ENCODE results near the gene BIN1.

The BIN1 gene

DNA sequence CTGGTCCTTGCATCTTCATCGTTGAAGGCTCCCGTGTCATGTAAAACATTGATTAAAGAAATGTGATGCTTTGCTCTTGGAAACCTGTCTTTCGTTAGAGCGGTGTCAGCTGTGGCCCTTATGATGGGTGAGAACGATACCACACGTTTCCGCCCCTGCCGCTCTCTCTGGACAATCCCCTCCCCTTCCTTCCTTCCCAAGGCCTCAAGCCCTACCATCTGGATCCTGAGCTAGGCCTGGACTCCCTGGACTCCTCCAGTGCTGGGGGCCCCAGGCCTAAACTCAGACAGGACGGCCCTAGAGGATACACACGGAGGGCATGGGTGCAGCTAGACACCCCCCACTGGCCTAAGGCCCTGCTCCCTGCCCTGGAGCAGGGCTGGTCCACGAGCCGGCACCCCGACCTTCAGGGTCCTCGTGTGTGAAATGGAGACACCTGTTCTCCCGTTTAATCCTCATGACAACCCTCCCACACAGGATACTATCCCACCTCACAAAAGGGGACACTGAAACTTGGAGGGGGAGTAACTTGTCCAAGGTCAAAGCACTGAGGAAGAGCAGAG lies 13.2 kb downstream of the BIN1 start:
- no peak for TF ChIP-seq POLR2AphosphoS5 (IDR thresholded peaks at IDR 0.05; ENCODE audit: low read depth, low read length)
- TF ChIP-seq FOXP2 (optimal IDR thresholded peaks at IDR 0.05; ENCODE audit: borderline replicate concordance, extremely low read depth, extremely low read length, insufficient read depth) = no peak
- no peak for TF ChIP-seq TAF1 (IDR thresholded peaks at IDR 0.05; ENCODE audit: borderline replicate concordance, insufficient read depth, low read length)
- no peak for TF ChIP-seq SIN3A (IDR thresholded peaks at IDR 0.05; ENCODE audit: borderline replicate concordance, insufficient read depth, low read length)
- TF ChIP-seq, protein P1, sequence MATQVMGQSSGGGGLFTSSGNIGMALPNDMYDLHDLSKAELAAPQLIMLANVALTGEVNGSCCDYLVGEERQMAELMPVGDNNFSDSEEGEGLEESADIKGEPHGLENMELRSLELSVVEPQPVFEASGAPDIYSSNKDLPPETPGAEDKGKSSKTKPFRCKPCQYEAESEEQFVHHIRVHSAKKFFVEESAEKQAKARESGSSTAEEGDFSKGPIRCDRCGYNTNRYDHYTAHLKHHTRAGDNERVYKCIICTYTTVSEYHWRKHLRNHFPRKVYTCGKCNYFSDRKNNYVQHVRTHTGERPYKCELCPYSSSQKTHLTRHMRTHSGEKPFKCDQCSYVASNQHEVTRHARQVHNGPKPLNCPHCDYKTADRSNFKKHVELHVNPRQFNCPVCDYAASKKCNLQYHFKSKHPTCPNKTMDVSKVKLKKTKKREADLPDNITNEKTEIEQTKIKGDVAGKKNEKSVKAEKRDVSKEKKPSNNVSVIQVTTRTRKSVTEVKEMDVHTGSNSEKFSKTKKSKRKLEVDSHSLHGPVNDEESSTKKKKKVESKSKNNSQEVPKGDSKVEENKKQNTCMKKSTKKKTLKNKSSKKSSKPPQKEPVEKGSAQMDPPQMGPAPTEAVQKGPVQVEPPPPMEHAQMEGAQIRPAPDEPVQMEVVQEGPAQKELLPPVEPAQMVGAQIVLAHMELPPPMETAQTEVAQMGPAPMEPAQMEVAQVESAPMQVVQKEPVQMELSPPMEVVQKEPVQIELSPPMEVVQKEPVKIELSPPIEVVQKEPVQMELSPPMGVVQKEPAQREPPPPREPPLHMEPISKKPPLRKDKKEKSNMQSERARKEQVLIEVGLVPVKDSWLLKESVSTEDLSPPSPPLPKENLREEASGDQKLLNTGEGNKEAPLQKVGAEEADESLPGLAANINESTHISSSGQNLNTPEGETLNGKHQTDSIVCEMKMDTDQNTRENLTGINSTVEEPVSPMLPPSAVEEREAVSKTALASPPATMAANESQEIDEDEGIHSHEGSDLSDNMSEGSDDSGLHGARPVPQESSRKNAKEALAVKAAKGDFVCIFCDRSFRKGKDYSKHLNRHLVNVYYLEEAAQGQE (IDR thresholded peaks at IDR 0.05; ENCODE audit: insufficient read depth in 1 of 2, low read depth in 2 of 2, low read length in 2 of 2) = no peak

DNA sequence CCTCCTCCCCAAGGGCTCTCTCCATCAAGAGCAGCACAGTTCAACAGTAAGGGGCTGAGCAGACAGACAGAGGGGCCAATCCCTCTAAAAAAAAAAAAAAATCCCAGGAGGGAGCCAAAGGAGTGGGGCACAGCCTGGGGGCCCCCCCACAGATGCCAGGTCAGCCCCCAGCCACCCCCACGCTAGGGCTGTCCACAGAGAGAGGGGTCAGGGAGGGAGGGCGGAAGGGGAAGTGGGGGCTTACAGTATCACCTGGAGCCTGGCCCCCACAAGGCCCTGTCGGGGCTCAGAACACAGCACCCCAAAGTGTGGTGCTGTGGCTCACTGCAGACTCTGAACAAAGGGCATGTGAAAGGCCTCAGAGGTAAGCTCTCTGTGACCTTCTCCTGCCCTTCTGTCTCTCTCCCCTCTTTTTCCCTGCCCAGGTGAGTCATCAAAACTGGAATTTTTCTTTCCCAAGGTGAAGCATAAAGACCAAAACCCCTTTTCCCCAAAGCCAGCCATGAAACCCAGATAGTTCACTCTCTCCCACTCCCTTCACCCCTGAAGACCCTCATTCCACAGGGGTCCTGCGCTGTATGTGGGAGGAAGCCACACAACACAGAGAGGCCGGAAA lies 13.9 kb downstream of the BIN1 start:
- TF ChIP-seq SIN3A (IDR thresholded peaks at IDR 0.05; ENCODE audit: borderline replicate concordance, insufficient read depth, low read length) = no peak
- no peak for TF ChIP-seq FOXP2 (optimal IDR thresholded peaks at IDR 0.05; ENCODE audit: borderline replicate concordance, extremely low read depth, extremely low read length, insufficient read depth)
- TF ChIP-seq, protein P1 (IDR thresholded peaks at IDR 0.05; ENCODE audit: insufficient read depth in 1 of 2, low read depth in 2 of 2, low read length in 2 of 2) = no peak
- no peak for TF ChIP-seq POLR2AphosphoS5 (IDR thresholded peaks at IDR 0.05; ENCODE audit: low read depth, low read length)
- TF ChIP-seq TAF1 (IDR thresholded peaks at IDR 0.05; ENCODE audit: borderline replicate concordance, insufficient read depth, low read length) = no peak

DNA sequence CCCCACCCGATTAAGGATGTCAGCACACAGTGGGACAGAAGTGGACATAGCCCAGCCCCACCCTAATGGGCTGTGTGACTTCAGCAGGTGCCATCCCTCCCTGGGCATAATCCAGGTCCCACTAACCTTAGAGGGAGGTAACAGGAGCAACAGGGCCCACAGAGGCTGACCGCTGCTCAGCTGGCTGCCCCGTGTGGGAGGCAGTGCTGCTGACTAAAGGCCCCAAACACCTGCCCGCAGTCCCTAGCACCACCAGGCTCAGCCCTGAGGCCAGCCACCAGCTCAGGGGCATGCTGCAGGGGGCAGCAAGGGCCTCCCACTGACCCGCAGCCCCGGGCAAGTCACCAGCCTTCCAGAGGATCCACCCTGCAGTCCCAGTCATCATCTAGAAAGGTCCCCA lies 14.6 kb downstream of the BIN1 start:
- TF ChIP-seq, protein P1 (IDR thresholded peaks at IDR 0.05; ENCODE audit: insufficient read depth in 1 of 2, low read depth in 2 of 2, low read length in 2 of 2) = no peak
- TF ChIP-seq TAF1 (IDR thresholded peaks at IDR 0.05; ENCODE audit: borderline replicate concordance, insufficient read depth, low read length) = no peak
- no peak for TF ChIP-seq FOXP2 (optimal IDR thresholded peaks at IDR 0.05; ENCODE audit: borderline replicate concordance, extremely low read depth, extremely low read length, insufficient read depth)
- no peak for TF ChIP-seq POLR2AphosphoS5 (IDR thresholded peaks at IDR 0.05; ENCODE audit: low read depth, low read length)
- TF ChIP-seq SIN3A (IDR thresholded peaks at IDR 0.05; ENCODE audit: borderline replicate concordance, insufficient read depth, low read length) = no peak

DNA sequence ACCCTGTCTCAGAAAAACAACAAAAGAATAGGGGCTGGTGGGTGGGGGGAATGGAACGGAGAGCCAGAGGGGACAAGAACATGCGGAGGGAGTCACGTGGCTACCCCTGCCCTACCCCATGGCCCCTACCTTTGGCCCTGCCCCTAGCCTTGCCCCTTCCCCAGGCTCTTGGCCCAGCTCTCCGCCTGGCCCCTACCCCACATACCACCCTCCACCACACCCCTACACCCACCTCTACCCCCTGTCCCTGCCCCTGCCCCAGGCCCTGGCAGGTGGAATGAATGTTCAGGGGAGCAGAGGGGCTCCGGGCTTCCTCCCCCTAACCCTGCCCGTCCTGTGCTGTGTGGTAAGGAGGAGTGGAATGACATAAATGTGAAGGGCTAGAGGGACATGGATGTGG lies 15.1 kb downstream of the BIN1 start:
- TF ChIP-seq FOXP2 (optimal IDR thresholded peaks at IDR 0.05; ENCODE audit: borderline replicate concordance, extremely low read depth, extremely low read length, insufficient read depth) (no peak), TAF1 (IDR thresholded peaks at IDR 0.05; ENCODE audit: borderline replicate concordance, insufficient read depth, low read length) (no peak), SIN3A (IDR thresholded peaks at IDR 0.05; ENCODE audit: borderline replicate concordance, insufficient read depth, low read length) (no peak), POLR2AphosphoS5 (IDR thresholded peaks at IDR 0.05; ENCODE audit: low read depth, low read length) (no peak)
- TF ChIP-seq, protein P1 (IDR thresholded peaks at IDR 0.05; ENCODE audit: insufficient read depth in 1 of 2, low read depth in 2 of 2, low read length in 2 of 2) = no peak

Data from PFSK-1 (cell line).